Hepatic stellate cell (primary cell): ENCODE data around the gene POLH.

Source experiments
- DNase-seq: peaks from one replicate; pipeline ENCODE4 v3.0.0; 2011; ENCODE audit warnings: low spot score

Gene POLH

GRCh38 chr6:43606019-43606418 is 30.0 kb downstream of the POLH start:
- DNase-seq = no peak

- peak; percentile 55 for DNase-seq
These were observed 32.4 kb downstream of the POLH start for GRCh38 chr6:43608310-43608763.

- no peak for DNase-seq
These were observed 32.8 kb downstream of the POLH start for GRCh38 chr6:43608807-43609206.

GRCh38 chr6:43609402-43609801 is 33.4 kb downstream of the POLH start:
- no peak for DNase-seq

- DNase-seq = no peak
These were observed 34.4 kb downstream of the POLH start for GRCh38 chr6:43610431-43610830.

- DNase-seq = no peak
These were observed 37.9 kb downstream of the POLH start for GRCh38 chr6:43613721-43614395.

GRCh38 chr6:43614396-43614730 is 38.4 kb downstream of the POLH start:
- DNase-seq = no peak

GRCh38 chr6:43616725-43617472 is 40.9 kb downstream of the POLH start:
- no peak for DNase-seq

GRCh38 chr6:43621078-43621835 is 45.3 kb downstream of the POLH start:
- DNase-seq = no peak

- DNase-seq = no peak
These were observed 45.8 kb downstream of the POLH start for GRCh38 chr6:43621836-43622180.

GRCh38 chr6:43622541-43622940 is 46.6 kb downstream of the POLH start:
- DNase-seq = no peak

- DNase-seq = no peak
These were observed 48.1 kb downstream of the POLH start for GRCh38 chr6:43623880-43624785.

GRCh38 chr6:43624786-43625288 is 48.9 kb downstream of the POLH start:
- no peak for DNase-seq

GRCh38 chr6:43625393-43625992 is 49.5 kb downstream of the POLH start:
- no peak for DNase-seq

GRCh38 chr6:43627008-43627825 is 51.2 kb downstream of the POLH start:
- peak; percentile 95 for DNase-seq

- peak; percentile 43 for DNase-seq
These were observed 52.6 kb downstream of the POLH start for GRCh38 chr6:43628393-43629103.

GRCh38 chr6:43629104-43629504 is 53.1 kb downstream of the POLH start, which contains the start of gene GTPBP2:
GTPBP2 (minus strand) TSS chr6:43629264; CDS start chr6:43629162, 102 bp downstream.
- DNase-seq = peak; percentile 95

GRCh38 chr6:43629505-43630300 is 53.7 kb downstream of the POLH start:
- DNase-seq = peak; percentile 98
